ENCODE data around the gene POLR2L. TPM values are rescaled to one million over a fixed set of nuclear protein-coding genes. Genes with fewer than 3 reads are reported as not detected.

POLR2L gene
- total RNA-seq, 1 donor from 2014 or later: 142 TPM

GRCh38 chr11:818396-819128 is 23.8 kb downstream of the POLR2L start, which contains the start of gene PNPLA2:
PNPLA2 (plus strand) TSS chr11:818914; CDS start chr11:819719, 805 bp downstream.
- no peaks in the 10 kb centered on the region for H3K27me3 Mint-ChIP-seq (ENCODE audit: low read depth)
- TF ChIP-seq CTCF (IDR thresholded peaks at IDR 0.05): no peak
- peaks cover 4% of the 10 kb centered on the region for H3K36me3 Mint-ChIP-seq (ENCODE audit: low read depth)
- H3K27ac Mint-ChIP-seq (ENCODE audit: unreplicated experiment): peak within 1 kb of the TSS; percentile 74
- no peak for DNase-seq (ENCODE audit: low spot score)
- H3K9me3 Mint-ChIP-seq (ENCODE audit: low read depth): no peaks in the 10 kb centered on the region
- peak within 1 kb of the TSS; percentile 80 for H3K4me3 Mint-ChIP-seq (ENCODE audit: unreplicated experiment)
- H3K4me1 Mint-ChIP-seq (ENCODE audit: low read depth): peaks cover 22% of the 10 kb centered on the region

GRCh38 chr11:816433-816779 is 25.9 kb downstream of the POLR2L start:
- no peak for TF ChIP-seq CTCF (IDR thresholded peaks at IDR 0.05)
- Mint-ChIP-seq H3K36me3 (ENCODE audit: low read depth) (peaks cover 14% of the 10 kb centered on the region), H3K27ac (ENCODE audit: unreplicated experiment) (no peak overlapping the region), H3K27me3 (ENCODE audit: low read depth) (no peaks in the 10 kb centered on the region), H3K4me3 (ENCODE audit: unreplicated experiment) (no peak overlapping the region), H3K9me3 (ENCODE audit: low read depth) (no peaks in the 10 kb centered on the region), H3K4me1 (ENCODE audit: low read depth) (peaks cover 23% of the 10 kb centered on the region)
- DNase-seq (ENCODE audit: low spot score): no peak

GRCh38 chr11:815675-816432 is 26.5 kb downstream of the POLR2L start:
- no peaks in the 10 kb centered on the region for H3K9me3 Mint-ChIP-seq (ENCODE audit: low read depth)
- DNase-seq (ENCODE audit: low spot score): no peak
- peaks cover 23% of the 10 kb centered on the region for H3K4me1 Mint-ChIP-seq (ENCODE audit: low read depth)
- no peak for TF ChIP-seq CTCF (IDR thresholded peaks at IDR 0.05)
- H3K36me3 Mint-ChIP-seq (ENCODE audit: low read depth): peaks cover 16% of the 10 kb centered on the region
- no peak overlapping the region for H3K4me3 Mint-ChIP-seq (ENCODE audit: unreplicated experiment)
- no peaks in the 10 kb centered on the region for H3K27me3 Mint-ChIP-seq (ENCODE audit: low read depth)
- H3K27ac Mint-ChIP-seq (ENCODE audit: unreplicated experiment): peak overlapping the region; percentile 12

- peak overlapping the region; percentile 38 for H3K27ac Mint-ChIP-seq (ENCODE audit: unreplicated experiment)
- peaks cover 16% of the 10 kb centered on the region for H3K36me3 Mint-ChIP-seq (ENCODE audit: low read depth)
Observed at GRCh38 chr11:813456-814096, 28.8 kb downstream of the POLR2L start.

More at GRCh38 chr11:813456-814096, 28.8 kb downstream of the POLR2L start:
- Mint-ChIP-seq H3K4me1 (ENCODE audit: low read depth) (peaks cover 28% of the 10 kb centered on the region), H3K4me3 (ENCODE audit: unreplicated experiment) (no peak overlapping the region), H3K27me3 (ENCODE audit: low read depth) (no peaks in the 10 kb centered on the region), H3K9me3 (ENCODE audit: low read depth) (no peaks in the 10 kb centered on the region)
- DNase-seq (ENCODE audit: low spot score): no peak
- TF ChIP-seq CTCF (IDR thresholded peaks at IDR 0.05): no peak

All from chondrocyte (in vitro differentiated cells).